H9 (cell line): ENCODE measurements around the gene SMYD4. TPM values are rescaled to one million over a fixed set of nuclear protein-coding genes. Genes with fewer than 3 reads are reported as not detected.
"Not testable (repeated sequence)": the region's sequence is repeated elsewhere in the genome, so short reads cannot be mapped to it uniquely, and the experiment has no call there.

Experiments
- DNase-seq: peaks from one replicate; pipeline ENCODE4 v3.0.0-alpha.2; 2017
- H2AFZ ChIP-seq: one replicate; pipeline ENCODE4 v1.6.1; 2013; ENCODE audit warnings: mild to moderate bottlenecking, low read length, control low read depth, moderate library complexity
- H2AK5ac ChIP-seq: 2 replicates; pipeline ENCODE4 v1.6.1; 2013; ENCODE audit warnings: low read length, control low read depth, mixed read lengths; ENCODE audit not compliant: insufficient read length
- H2BK120ac ChIP-seq: one replicate; pipeline ENCODE4 v1.6.1; 2013; ENCODE audit warnings: low read depth, mild to moderate bottlenecking, low read length, control low read depth, inconsistent platforms; ENCODE audit not compliant: poor library complexity, severe bottlenecking
- H2BK12ac ChIP-seq: 2 replicates; pipeline ENCODE4 v1.6.1; 2013; ENCODE audit warnings: low read length, control low read depth, mixed read lengths, low read depth; ENCODE audit not compliant: insufficient read length
- H2BK15ac ChIP-seq: 2 replicates; pipeline ENCODE4 v1.6.1; 2013; ENCODE audit warnings: low read depth, low read length, control low read depth
- H2BK20ac ChIP-seq: one replicate; pipeline ENCODE4 v1.6.1; 2013; ENCODE audit warnings: low read depth, mild to moderate bottlenecking, low read length, control low read depth, inconsistent platforms; ENCODE audit not compliant: poor library complexity, severe bottlenecking
- H2BK5ac ChIP-seq: 2 replicates; pipeline ENCODE4 v1.6.1; 2013; ENCODE audit warnings: low read length, control low read depth, mixed read lengths; ENCODE audit not compliant: insufficient read length
- H3K14ac ChIP-seq: 2 replicates; pipeline ENCODE4 v1.6.1; 2013; ENCODE audit warnings: low read length, control low read depth; ENCODE audit not compliant: insufficient read depth
- H3K18ac ChIP-seq: 2 replicates; pipeline ENCODE4 v1.6.1; 2013; ENCODE audit warnings: low read depth, mild to moderate bottlenecking, mixed read lengths, low read length, control low read depth; ENCODE audit not compliant: insufficient read length
- H3K23ac ChIP-seq: 2 replicates; pipeline ENCODE4 v1.6.1; 2013; ENCODE audit warnings: low read length, control low read depth, mixed read lengths, low read depth; ENCODE audit not compliant: insufficient read length
- H3K23me2 ChIP-seq: 2 replicates; pipeline ENCODE4 v1.6.1; 2013; ENCODE audit warnings: low read depth, mild to moderate bottlenecking, mixed read lengths, low read length, control low read depth; ENCODE audit not compliant: insufficient read length, poor library complexity, severe bottlenecking
- H3K27ac ChIP-seq: 2 replicates; pipeline ENCODE4 v1.5.1; 2013; ENCODE audit warnings: low read length, control low read depth, mixed read lengths, low read depth; ENCODE audit not compliant: insufficient read length
- H3K27me3 ChIP-seq: 2 replicates; pipeline ENCODE4 v1.6.1; 2013; ENCODE audit warnings: low read length, control low read depth, inconsistent platforms; ENCODE audit not compliant: insufficient read depth
- H3K4ac ChIP-seq: 2 replicates; pipeline ENCODE4 v1.6.1; 2013; ENCODE audit warnings: low read depth, mild to moderate bottlenecking, control low read depth, inconsistent platforms, low read length, moderate library complexity
- H3K4me1 ChIP-seq: 2 replicates; pipeline ENCODE4 v1.6.1; 2013; ENCODE audit warnings: low read length, control low read depth, inconsistent platforms; ENCODE audit not compliant: insufficient read depth
- H3K4me2 ChIP-seq: 2 replicates; pipeline ENCODE4 v1.6.1; 2013; ENCODE audit warnings: low read length, control low read depth, mixed read lengths; ENCODE audit not compliant: insufficient read length, insufficient read depth
- H3K56ac ChIP-seq: 2 replicates; pipeline ENCODE4 v1.6.1; 2013; ENCODE audit warnings: low read depth, mild to moderate bottlenecking, mixed read lengths, low read length, control low read depth; ENCODE audit not compliant: insufficient read length
- H3K79me1 ChIP-seq: 2 replicates; pipeline ENCODE4 v1.6.1; 2013; ENCODE audit warnings: low read depth, mild to moderate bottlenecking, moderate library complexity, low read length, control low read depth, inconsistent platforms; ENCODE audit not compliant: insufficient read depth, poor library complexity, severe bottlenecking
- H3K79me2 ChIP-seq: 2 replicates; pipeline ENCODE4 v1.6.1; 2013; ENCODE audit warnings: low read length, control low read depth, inconsistent platforms; ENCODE audit not compliant: insufficient read depth
- H3K9ac ChIP-seq: 2 replicates; pipeline ENCODE4 v1.6.1; 2013; ENCODE audit warnings: low read length, control low read depth, mixed read lengths; ENCODE audit not compliant: insufficient read length; ENCODE audit errors: extremely low read depth
- H3K9me3 ChIP-seq: one replicate; pipeline ENCODE4 v1.6.1; 2013; ENCODE audit warnings: low read depth, low read length, inconsistent platforms; ENCODE audit not compliant: control insufficient read depth
- H3T11ph ChIP-seq: one replicate; pipeline ENCODE4 v1.6.1; 2013; ENCODE audit warnings: mild to moderate bottlenecking, low read length, control low read depth, inconsistent platforms
- H4K20me1 ChIP-seq: one replicate; pipeline ENCODE4 v1.6.1; 2013; ENCODE audit not compliant: control insufficient read depth, insufficient read length, insufficient read depth
- H4K5ac ChIP-seq: 2 replicates; pipeline ENCODE4 v1.6.1; 2013; ENCODE audit warnings: low read depth, mild to moderate bottlenecking, mixed read lengths, low read length, control low read depth; ENCODE audit not compliant: insufficient read length
- H4K8ac ChIP-seq: replicated peaks from 2 replicates; pipeline ENCODE4 v1.6.1; 2013; ENCODE audit warnings: low read length, control low read depth, mixed read lengths, low read depth; ENCODE audit not compliant: insufficient read length
- H4K91ac ChIP-seq: 2 replicates; pipeline ENCODE4 v1.6.1; 2013; ENCODE audit warnings: low read depth, mild to moderate bottlenecking, moderate library complexity, mixed read lengths, low read length, control low read depth; ENCODE audit not compliant: insufficient read length
- H3K27ac Mint-ChIP-seq, 3 experiments: 2 replicates in 2 of 3; 3 replicates in 1 of 3; pipeline ENCODE4 v1.8.0; 2020 to 2021; ENCODE audit warnings: mixed read lengths in 3 of 3, mild to moderate bottlenecking in 1 of 3, moderate library complexity in 1 of 3
- H3K27me3 Mint-ChIP-seq: 2 replicates; pipeline ENCODE4 v1.8.0; 2021; ENCODE audit warnings: low read depth, mild to moderate bottlenecking, moderate library complexity, mixed read lengths
- H3K36me3 Mint-ChIP-seq, 3 experiments: 2 replicates in 2 of 3; 3 replicates in 1 of 3; pipeline ENCODE4 v1.8.0; 2020 to 2021; ENCODE audit warnings: low read depth in 3 of 3, mixed read lengths in 3 of 3; ENCODE audit not compliant: insufficient read depth in 1 of 3
- H3K4me1 Mint-ChIP-seq, 2 experiments: 2 replicates each; pipeline ENCODE4 v1.8.0; 2020; ENCODE audit warnings: mixed read lengths in 2 of 2
- H3K4me3 Mint-ChIP-seq, 2 experiments: 2 replicates in 1 of 2; 3 replicates in 1 of 2; pipeline ENCODE4 v1.8.0; 2020 to 2021; ENCODE audit warnings: mild to moderate bottlenecking in 2 of 2, mixed read lengths in 2 of 2, moderate library complexity in 1 of 2
- H3K9me3 Mint-ChIP-seq, 2 experiments: 2 replicates in 1 of 2; 3 replicates in 1 of 2; pipeline ENCODE4 v1.8.0; 2020; ENCODE audit warnings: mild to moderate bottlenecking in 2 of 2, mixed read lengths in 2 of 2, moderate library complexity in 1 of 2
- CTCF ChIP-seq: fragments of 200-600 bp; sonication (generic); conservative IDR thresholded peaks from 3 replicates; pipeline ENCODE4 v1.8.0; 2021; ENCODE audit warnings: antibody characterized with exemption, mild to moderate bottlenecking
- WGBS: extraction: QIAGEN DNeasy Blood & Tissue Kit; methylation state at CpG from one replicate; pipeline ENCODE4 v1.1.7; 2013; ENCODE audit warnings: missing lambda C conversion rate, low lambda C conversion rate, mixed read lengths; ENCODE audit not compliant: insufficient read length; ENCODE audit errors: extremely low coverage; 5-methylcytosine and 5-hydroxymethylcytosine counted together
- total RNA-seq: library from RNA; stranded (reverse); gene quantifications from 2 replicates; pipeline ENCODE4 v1.2.1, GENCODE V29; 2021

The SMYD4 gene
- total RNA-seq, 1 experiment from 2014 or later, result 28.8 TPM

GRCh38 chr17:1800240-1800639, 29.5 kb downstream of the SMYD4 start:
- Histone ChIP-seq H4K91ac (no peak overlapping the region), H3K4me2 (no peak overlapping the region), H4K8ac (no peak overlapping the region), H3K23ac (no peak overlapping the region), H2AK5ac (no peak overlapping the region), H3K23me2 (no peaks in the 10 kb centered on the region), H2BK120ac (no peak overlapping the region), H3T11ph (no peak overlapping the region), H4K20me1 (no peaks in the 10 kb centered on the region), H2BK15ac (no peak overlapping the region), H3K27me3 (no peaks in the 10 kb centered on the region), H3K79me2 (no peaks in the 10 kb centered on the region), H3K18ac (no peak overlapping the region), H3K4ac (no peak overlapping the region), H3K9me3 (no peaks in the 10 kb centered on the region), H3K4me1 (no peaks in the 10 kb centered on the region), H3K9ac (no peak overlapping the region), H3K79me1 (no peaks in the 10 kb centered on the region), H3K14ac (no peak overlapping the region), H4K5ac (no peak overlapping the region), H3K27ac (no peak overlapping the region), H2AFZ (no peak overlapping the region), H3K56ac (no peak overlapping the region), H2BK20ac (no peak overlapping the region), H2BK12ac (no peak overlapping the region), H2BK5ac (no peak overlapping the region)
- no CpG with 5 or more reads among the region's 7 CpGs for WGBS
- no peak for TF ChIP-seq CTCF
- no peaks in the 10 kb centered on the region for H3K9me3 Mint-ChIP-seq
- no peaks in the 10 kb centered on the region for H3K4me1 Mint-ChIP-seq
- H3K4me3 Mint-ChIP-seq, result no peak overlapping the region
- H3K27ac Mint-ChIP-seq, result no peak overlapping the region
- H3K27me3 Mint-ChIP-seq, result no peaks in the 10 kb centered on the region
- no peak for DNase-seq
- H3K36me3 Mint-ChIP-seq, result peaks cover 12 to 70% (median 42%) of the 10 kb centered on the region in 3 experiments; a peak in 6 of 7 replicates

DNA sequence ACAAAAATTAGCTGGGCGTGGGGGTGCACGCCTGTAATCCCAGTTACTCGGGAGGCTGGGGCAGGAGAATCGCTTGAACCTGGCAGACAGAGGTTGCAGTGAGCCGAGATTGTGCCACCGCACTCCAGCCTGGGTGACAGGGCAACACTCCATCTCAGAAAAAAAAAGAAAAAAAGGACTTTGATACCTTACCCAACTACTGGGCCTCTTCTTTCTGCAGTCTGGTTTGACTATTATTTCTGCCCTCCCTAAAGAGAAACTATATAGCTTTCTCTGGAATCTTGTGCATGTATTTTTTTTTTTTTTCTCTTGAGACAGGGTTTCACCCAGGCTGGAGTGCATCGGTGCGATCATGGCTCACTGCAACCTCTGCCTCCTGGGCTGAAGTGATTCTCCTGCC, 31.9 kb downstream of the SMYD4 start:
- not testable (repeated sequence) for DNase-seq, H2BK5ac ChIP-seq, H4K5ac ChIP-seq, H3K27ac ChIP-seq, H2BK15ac ChIP-seq, H3K79me2 ChIP-seq, H2BK120ac ChIP-seq, H4K20me1 ChIP-seq, H3K4ac ChIP-seq, H3K27me3 ChIP-seq, H3K14ac ChIP-seq, H4K91ac ChIP-seq, H3K27ac Mint-ChIP-seq, H3K4me1 ChIP-seq, H3K4me2 ChIP-seq, H4K8ac ChIP-seq, H2BK12ac ChIP-seq, H3K18ac ChIP-seq, H3K27me3 Mint-ChIP-seq, H3K4me3 Mint-ChIP-seq, H3K4me1 Mint-ChIP-seq, H3K23ac ChIP-seq, H3T11ph ChIP-seq, H3K9me3 Mint-ChIP-seq, H3K23me2 ChIP-seq, H3K9ac ChIP-seq, H2BK20ac ChIP-seq, H3K56ac ChIP-seq, H3K79me1 ChIP-seq, H2AFZ ChIP-seq, H2AK5ac ChIP-seq, H3K9me3 ChIP-seq
- H3K36me3 Mint-ChIP-seq, result peaks cover 12 to 59% (median 31%) of the 10 kb centered on the region in 3 experiments; a peak in 6 of 7 replicates
- no CpG with 5 or more reads among the region's 8 CpGs for WGBS
